Right lobe of liver (tissue), 6 donors: ENCODE measurements around the gene COTL1. TPM values are rescaled to one million over a fixed set of nuclear protein-coding genes. Genes with fewer than 3 reads are reported as not detected.

Experiments used
- ATAC-seq, 4 donors: fragments of 200-7000 bp; cut with Tn5 transposase; one replicate each; pipeline ENCODE4 v1.9.1; 2020; ENCODE audit warnings: mild to moderate bottlenecking in 4 of 4, moderate library complexity in 4 of 4
- DNase-seq, 3 donors: peaks; one replicate each; pipeline ENCODE4 v3.0.0-alpha.2; 2020
- H3K27ac ChIP-seq, 3 donors: fragments of 200-600 bp; one replicate each; pipeline ENCODE4 v1.8.0; 2022
- H3K27me3 ChIP-seq, 2 donors: fragments of 200-600 bp; one replicate each; pipeline ENCODE4 v1.8.0; 2022
- H3K36me3 ChIP-seq, 4 donors: fragments of 200-600 bp; sonication (generic) in 1 of 4; one replicate each; pipeline versions ENCODE4 v1.5.1 to v1.8.0; 2017 to 2022; ENCODE audit warnings: control low read depth in 1 of 4
- H3K4me1 ChIP-seq, 4 donors: fragments of 200-600 bp; sonication (generic) in 1 of 4; one replicate each; pipeline versions ENCODE4 v1.5.1 to v1.8.0; 2017 to 2022; ENCODE audit warnings: control low read depth in 1 of 4
- H3K4me3 ChIP-seq, 3 donors: fragments of 200-600 bp; one replicate each; pipeline ENCODE4 v1.8.0; 2022
- H3K9me3 ChIP-seq, 4 donors: fragments of 200-600 bp; sonication (generic) in 1 of 4; one replicate each; pipeline versions ENCODE4 v1.5.1 to v1.8.0; 2017 to 2022; ENCODE audit warnings: control low read depth in 1 of 4
- POLR2A ChIP-seq: fragments of 450-650 bp; IDR thresholded peaks from one replicate; pipeline ENCODE4 v1.6.1; 2017; ENCODE audit warnings: antibody characterized with exemption, mild to moderate bottlenecking
- WGBS: methylation state at CpG from one replicate; pipeline ENCODE4 v1.1.6; 2018; ENCODE audit warnings: low coverage, low lambda C conversion rate; ENCODE audit not compliant: insufficient coverage; ENCODE audit errors: missing lambda C conversion rate; 5-methylcytosine and 5-hydroxymethylcytosine counted together
- intact Hi-C, 2 donors: fragments of 100-400 bp; cut with DNase I; formaldehyde crosslinking; loops; one replicate each; pipeline versions ENCODE4 v1.11.2 to v1.14.1; 2022
- total RNA-seq, 6 experiments: library from RNA; depleted of rRNA in 2 of 6; stranded (reverse); fragments of >200 nt in 2 of 6; fragmentation: NEBNext Ultra II Directional in 3 of 6; extraction: Animal tissue kit (Norgen Biotek cat#: 25700) in 3 of 6; gene quantifications; one replicate each; pipeline versions ENCODE4 v1.1.0 to v1.2.4, GENCODE V29; 2016 to 2023
- TF ChIP-seq, protein P1 (sequence below), 4 donors: fragments of 200-600 bp in 3 of 4; fragments of 450-650 bp in 1 of 4; IDR thresholded peaks; one replicate each; pipeline versions ENCODE4 v1.5.1 to v1.8.0; 2016 to 2022; ENCODE audit warnings: antibody characterized with exemption in 4 of 4, mild to moderate bottlenecking in 2 of 4
- donor health status: DM: no; HTN: yes; CAD: no.
- donor health status: DM: no; HTN: no; CAD: no.
- donor health status: DM: no; HTN: no; CAD: no.
- donor health status: DM: no; HTN: yes; CAD: no.
- donor health status: DM: no; HTN: yes; CAD: no.

The COTL1 gene
- total RNA-seq, 6 experiments from 2014 or later, result 12.4 to 51.0 (median 18.6) TPM

DNA sequence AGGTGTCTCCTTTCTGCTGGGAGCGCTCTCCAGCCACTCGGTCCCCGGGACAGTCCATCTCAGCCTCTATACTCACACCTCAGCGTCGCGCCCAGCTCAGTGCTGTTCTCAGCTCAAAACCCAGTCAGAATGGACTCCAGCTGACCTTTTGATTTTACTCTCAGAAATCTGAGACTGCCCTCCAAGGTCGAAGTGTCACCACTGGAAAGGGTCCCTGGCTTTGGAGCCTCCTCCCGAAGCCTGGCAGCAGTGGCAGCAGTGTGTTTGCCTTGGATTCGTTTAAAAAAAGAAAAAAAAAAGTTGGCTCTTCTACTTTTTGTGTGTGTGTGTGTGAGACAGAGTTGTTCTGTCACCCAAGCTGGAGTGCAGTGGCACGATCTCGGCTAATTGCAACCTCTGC lies 40.8 kb upstream of the COTL1 start:
- Histone ChIP-seq H3K27me3 (no peaks in the 10 kb centered on the region), H3K36me3 (peaks cover 0 to 65% (median 47%) of the 10 kb centered on the region in 4 donors), H3K4me1 (peaks cover 0 to 13% (median 5%) of the 10 kb centered on the region in 4 donors), H3K27ac (peak overlapping the region in 1 of 3 donors; percentile 36), H3K4me3 (no peak overlapping the region), H3K9me3 (no peaks in the 10 kb centered on the region)
- DNase-seq (peak in 2 of 3 donors; percentile 70 to 74), ATAC-seq (peak; percentile 47 to 92 (median 58))
- intact Hi-C loops, result no loop called here
- WGBS, result 20% methylated on average over 3 of the region's 11 CpGs
- TF ChIP-seq, protein P1, sequence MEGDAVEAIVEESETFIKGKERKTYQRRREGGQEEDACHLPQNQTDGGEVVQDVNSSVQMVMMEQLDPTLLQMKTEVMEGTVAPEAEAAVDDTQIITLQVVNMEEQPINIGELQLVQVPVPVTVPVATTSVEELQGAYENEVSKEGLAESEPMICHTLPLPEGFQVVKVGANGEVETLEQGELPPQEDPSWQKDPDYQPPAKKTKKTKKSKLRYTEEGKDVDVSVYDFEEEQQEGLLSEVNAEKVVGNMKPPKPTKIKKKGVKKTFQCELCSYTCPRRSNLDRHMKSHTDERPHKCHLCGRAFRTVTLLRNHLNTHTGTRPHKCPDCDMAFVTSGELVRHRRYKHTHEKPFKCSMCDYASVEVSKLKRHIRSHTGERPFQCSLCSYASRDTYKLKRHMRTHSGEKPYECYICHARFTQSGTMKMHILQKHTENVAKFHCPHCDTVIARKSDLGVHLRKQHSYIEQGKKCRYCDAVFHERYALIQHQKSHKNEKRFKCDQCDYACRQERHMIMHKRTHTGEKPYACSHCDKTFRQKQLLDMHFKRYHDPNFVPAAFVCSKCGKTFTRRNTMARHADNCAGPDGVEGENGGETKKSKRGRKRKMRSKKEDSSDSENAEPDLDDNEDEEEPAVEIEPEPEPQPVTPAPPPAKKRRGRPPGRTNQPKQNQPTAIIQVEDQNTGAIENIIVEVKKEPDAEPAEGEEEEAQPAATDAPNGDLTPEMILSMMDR (IDR thresholded peaks at IDR 0.05), result no peak
- TF ChIP-seq POLR2A, result no peak

DNA sequence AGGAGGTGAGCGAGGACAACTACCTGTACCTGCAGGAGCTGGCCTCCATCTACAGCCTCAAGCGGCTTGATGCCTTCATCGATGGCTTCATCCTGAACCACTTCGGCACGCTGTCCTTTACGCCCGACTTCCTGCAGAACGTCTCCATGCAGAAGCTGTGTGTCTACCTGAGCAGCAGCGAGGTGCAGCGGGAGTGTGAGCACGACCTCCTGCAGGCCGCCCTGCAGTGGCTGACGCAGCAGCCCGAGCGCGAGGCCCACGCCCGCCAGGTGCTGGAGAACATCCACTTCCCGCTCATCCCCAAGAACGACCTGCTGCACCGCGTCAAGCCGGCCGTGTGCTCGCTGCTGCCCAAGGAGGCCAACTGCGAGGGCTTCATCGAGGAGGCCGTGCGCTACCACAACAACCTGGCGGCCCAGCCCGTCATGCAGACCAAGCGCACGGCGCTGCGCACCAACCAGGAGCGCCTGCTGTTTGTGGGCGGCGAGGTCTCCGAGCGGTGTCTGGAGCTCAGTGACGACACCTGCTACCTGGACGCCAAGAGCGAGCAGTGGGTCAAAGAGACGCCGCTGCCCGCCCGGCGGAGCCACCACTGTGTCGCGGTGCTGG lies 39.5 kb upstream of the COTL1 start:
- Histone ChIP-seq H3K4me3 (no peak overlapping the region), H3K4me1 (peaks cover 0 to 13% (median 5%) of the 10 kb centered on the region in 4 donors), H3K27me3 (no peaks in the 10 kb centered on the region), H3K9me3 (no peaks in the 10 kb centered on the region), H3K36me3 (peaks cover 0 to 61% (median 38%) of the 10 kb centered on the region in 4 donors), H3K27ac (no peak overlapping the region)
- TF ChIP-seq, protein P1 (IDR thresholded peaks at IDR 0.05), result no peak
- TF ChIP-seq POLR2A, result no peak
- DNase-seq (no peak), ATAC-seq (no peak)
- WGBS, result 98% methylated on average over 8 of the region's 50 CpGs
- intact Hi-C loops, result no loop called here

GRCh38 chr16:84656649-84657048 lies 38.8 kb upstream of the COTL1 start:
- Histone ChIP-seq H3K4me1 (peaks cover 0 to 13% (median 5%) of the 10 kb centered on the region in 4 donors), H3K9me3 (no peaks in the 10 kb centered on the region), H3K27ac (no peak overlapping the region), H3K4me3 (no peak overlapping the region), H3K27me3 (no peaks in the 10 kb centered on the region), H3K36me3 (peaks cover 0 to 54% (median 33%) of the 10 kb centered on the region in 4 donors)
- TF ChIP-seq POLR2A, result no peak
- TF ChIP-seq, protein P1 (IDR thresholded peaks at IDR 0.05), result no peak
- WGBS, result 68% methylated on average over 4 of the region's 22 CpGs
- no peak for DNase-seq
- ATAC-seq, result no peak
- intact Hi-C loops, result no loop called here

- ATAC-seq (no peak), DNase-seq (no peak)
- Histone ChIP-seq H3K36me3 (peaks cover 0 to 48% (median 29%) of the 10 kb centered on the region in 4 donors), H3K9me3 (no peaks in the 10 kb centered on the region), H3K4me3 (no peak overlapping the region), H3K4me1 (peaks cover 0 to 13% (median 5%) of the 10 kb centered on the region in 4 donors), H3K27me3 (no peaks in the 10 kb centered on the region), H3K27ac (no peak overlapping the region)
- intact Hi-C loops, result no loop called here
- 58% methylated on average over 6 of the region's 6 CpGs for WGBS
- no peak for TF ChIP-seq POLR2A
- TF ChIP-seq, protein P1 (IDR thresholded peaks at IDR 0.05), result no peak
Measured at GRCh38 chr16:84654998-84655397, 37.1 kb upstream of the COTL1 start.
